IPS DF 19.7 (cell line): ENCODE data around the gene DHX29.
"Not testable (repeated sequence)": the region's sequence is repeated elsewhere in the genome, so short reads cannot be mapped to it uniquely, and the experiment has no call there.

ENCODE experiments used
- DNase-seq: peaks from one replicate; pipeline ENCODE4 v3.0.0-alpha.2; 2013; ENCODE audit warnings: low read depth, low spot score

The DHX29 gene

DNA sequence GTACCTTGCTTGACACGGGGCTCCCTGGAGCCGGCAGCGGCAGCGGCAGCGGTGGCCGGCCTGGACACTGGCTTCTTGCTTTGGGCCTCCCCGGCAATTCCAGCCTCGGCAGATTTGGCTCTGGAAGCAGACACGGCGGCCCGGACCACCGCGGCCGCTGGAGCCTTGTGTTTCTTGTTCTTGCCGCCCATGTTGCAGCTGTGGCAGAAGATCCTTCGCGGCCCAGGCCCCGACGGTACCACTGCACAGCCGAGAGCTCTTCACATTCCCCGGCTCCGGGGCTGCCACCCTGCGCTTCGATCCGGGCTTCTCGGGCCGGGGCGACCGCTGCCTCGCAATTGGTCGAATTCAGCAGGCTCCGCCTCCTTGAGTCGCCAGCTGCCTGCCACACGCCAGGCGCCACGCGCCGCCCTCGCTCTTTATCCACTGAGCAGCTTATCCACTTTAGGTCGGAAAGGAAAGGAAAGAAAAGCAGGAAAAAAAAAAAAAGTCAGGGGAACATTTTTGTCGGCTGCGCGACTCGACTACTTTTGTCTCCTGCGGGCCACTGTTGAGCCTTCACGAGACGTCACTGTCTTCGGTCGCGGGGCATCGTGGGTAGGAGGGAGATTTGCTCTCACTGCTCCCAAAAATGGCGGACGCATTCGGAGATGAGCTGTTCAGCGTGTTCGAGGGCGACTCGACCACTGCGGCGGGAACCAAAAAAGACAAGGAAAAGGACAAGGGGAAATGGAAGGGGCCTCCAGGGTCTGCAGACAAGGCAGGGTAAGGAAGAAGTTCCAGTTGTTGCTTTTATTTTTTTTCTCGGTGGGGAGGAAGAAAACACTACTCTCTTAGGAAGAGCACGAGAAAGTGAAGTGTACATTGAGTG, at the start of gene DHX29, which contains the start of gene MTREX:
Gene DHX29 (minus strand): TSS at position 312 of the 871 bp plus-strand sequence. CDS start 121 bp downstream, at position 191.
Gene MTREX (plus strand): TSS at position 607 of the 871 bp plus-strand sequence. CDS start 25 bp downstream, at position 632.
- DNase-seq: peak; percentile 52

DNA sequence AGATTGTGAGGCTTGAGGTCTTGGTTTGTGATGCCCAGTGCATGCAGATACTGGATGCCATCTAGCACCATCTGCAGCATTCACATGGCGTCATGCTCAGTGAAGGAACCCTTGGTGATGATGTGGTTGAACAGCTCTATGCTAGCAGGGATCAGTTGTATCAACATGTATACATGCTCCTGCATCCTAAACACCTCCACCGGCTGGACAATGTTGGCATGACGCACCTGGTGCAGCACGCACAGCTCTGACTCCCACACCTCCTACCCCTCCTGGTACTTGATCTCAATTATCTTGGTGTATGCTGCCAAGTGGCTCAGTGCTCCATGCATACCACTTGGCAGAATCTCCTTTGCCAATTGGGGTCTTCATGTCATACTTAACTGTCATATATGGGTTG, 49.4 kb upstream of the DHX29 start:
- DNase-seq: no peak

- DNase-seq: no peak
Measured at GRCh38 chr5:55350754-55351153, 43.3 kb upstream of the DHX29 start.

DNA sequence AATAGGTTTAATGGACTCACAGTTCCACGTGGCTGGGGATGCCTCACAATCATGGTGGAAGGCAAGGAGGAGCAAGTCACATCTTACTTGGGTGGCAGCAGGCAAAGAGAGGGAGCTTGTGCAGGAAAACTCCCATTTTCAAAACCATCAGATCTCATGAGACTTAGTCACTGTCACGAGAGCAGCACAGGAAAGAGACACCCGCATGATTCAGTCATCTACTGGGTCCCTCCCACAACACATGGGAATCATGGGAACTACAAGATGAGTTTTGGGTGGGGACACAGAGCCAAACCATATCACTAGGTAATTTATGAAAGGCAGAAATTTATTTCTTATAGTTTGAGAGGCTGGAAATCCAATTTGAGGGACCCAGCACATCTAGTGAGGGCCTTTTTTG, 40.3 kb upstream of the DHX29 start:
- DNase-seq: no peak

DNA sequence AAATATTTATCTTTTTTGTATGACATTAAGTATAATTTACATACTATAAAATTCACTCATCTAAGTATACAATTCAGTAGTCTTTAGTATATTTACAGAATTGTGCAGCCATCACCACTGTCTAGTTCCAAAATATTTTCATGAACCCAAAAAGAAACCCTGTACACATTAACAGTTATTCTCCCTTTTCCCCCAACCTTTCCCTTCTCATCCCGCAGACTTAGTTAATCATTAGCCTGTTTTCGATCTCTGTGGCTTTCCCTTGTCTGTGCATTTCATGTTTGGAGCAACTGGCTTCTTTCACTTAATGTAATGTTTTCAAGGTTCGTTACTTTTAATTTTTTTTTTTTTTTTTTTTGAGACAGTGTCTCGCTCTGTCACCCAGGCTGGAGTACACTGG, 37.8 kb upstream of the DHX29 start:
- no peak for DNase-seq

- DNase-seq: no peak
Measured at GRCh38 chr5:55344392-55344992, 37.0 kb upstream of the DHX29 start.

- DNase-seq: no peak
Measured at GRCh38 chr5:55343609-55344008, 36.1 kb upstream of the DHX29 start.

DNA sequence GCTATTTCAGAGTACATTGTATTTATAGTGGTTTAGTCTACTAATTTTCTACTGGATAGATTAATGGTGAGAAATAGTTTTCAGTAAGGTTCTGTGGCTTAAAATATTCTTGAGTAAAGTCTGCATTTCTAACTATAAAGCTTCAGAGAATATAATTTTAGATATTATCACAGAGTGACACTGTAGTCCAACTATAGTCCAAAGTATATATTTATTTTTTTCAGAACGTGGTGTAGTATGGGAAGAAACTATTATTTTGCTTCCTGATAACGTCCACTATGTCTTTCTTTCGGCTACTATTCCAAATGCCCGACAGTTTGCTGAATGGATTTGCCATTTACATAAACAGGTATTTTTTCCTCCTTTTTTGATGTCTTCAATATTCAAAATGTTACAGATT, 35.6 kb upstream of the DHX29 start:
- no peak for DNase-seq

- DNase-seq: no peak
Measured at GRCh38 chr5:55338810-55339243, 31.3 kb upstream of the DHX29 start.

DNA sequence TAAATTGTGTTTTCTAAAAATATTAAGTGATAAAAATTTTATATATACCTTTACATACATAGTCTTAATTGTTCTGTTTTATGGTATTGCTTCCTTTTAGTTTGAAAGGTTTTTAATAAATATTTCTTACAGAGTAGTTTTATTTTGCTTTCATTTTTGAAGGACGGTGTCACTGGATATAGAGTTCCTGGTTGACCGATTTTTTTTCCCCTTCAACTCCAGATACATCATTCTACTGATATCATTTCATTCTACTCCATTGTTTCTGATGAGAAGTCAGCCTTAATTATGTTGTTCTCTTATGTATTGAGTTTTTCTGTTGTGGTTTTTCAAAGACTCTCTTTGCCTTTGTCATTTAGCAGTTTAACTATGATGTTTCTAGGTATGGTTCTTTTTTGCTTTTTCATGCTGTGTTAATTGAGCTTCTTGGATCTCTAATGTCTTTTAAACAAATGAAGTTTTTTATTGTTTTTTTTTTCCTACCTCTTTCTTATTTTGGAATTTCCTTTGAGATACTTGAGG, 30.7 kb upstream of the DHX29 start:
- no peak for DNase-seq

DNA sequence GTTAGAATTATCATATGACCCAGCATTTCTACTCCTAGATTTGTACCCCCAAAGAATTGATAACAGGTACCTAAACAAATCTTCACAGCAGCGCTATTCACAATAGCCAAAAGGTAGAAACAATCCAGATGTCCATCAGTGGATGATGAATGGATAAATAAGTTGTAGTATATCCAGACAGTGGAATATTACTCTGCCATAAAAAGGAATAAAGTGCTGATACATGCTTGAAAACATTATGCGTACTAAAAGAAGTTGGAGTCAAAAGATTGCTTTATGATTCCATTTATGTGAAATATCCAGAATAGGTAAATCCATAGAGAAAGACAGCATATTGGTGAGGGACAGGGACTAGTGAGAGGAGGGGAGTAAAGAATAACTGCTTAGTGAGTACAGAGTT, 26.3 kb upstream of the DHX29 start:
- DNase-seq: no peak

DNA sequence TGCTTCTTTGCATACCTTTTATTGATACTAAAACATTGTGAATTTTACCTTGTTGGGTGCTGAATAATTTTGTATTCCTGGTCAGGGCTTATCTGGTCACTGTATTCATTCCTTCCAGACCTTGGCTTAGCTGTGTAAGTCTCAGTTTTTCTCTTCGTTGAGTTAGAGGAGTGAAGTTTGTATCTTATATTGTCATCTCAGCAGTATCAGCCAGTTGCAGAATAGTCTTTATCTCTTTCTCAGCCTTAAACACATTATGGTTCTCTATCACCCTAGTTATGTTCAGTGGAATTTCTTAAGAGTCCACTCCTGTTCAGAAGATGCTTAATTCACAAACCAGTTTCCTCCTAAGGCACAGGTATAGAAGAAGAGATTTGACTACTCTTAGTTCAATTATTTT, 25.5 kb upstream of the DHX29 start:
- DNase-seq: no peak

GRCh38 chr5:55331321-55331720, 23.8 kb upstream of the DHX29 start:
- DNase-seq: no peak

DNA sequence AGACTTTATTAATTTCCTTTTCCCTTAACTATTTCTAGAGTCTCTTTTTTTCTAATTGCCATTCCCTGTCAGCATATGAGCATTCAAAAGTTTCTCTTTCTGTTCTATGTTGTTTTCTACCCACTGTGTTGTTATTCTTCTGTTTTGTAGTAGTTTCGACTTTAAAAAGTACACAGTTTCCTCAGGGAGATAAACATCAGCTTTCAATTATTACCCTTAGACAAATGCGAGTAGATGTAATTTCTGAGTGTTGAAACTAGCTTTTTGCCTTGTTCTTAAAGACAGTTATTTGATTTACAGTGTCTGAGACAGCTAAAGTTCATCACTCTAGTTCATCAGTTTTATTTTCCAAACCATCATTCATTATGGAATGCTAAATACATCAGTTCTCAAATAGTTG, 19.8 kb upstream of the DHX29 start:
- DNase-seq: no peak

GRCh38 chr5:55325621-55326020, 18.1 kb upstream of the DHX29 start:
- DNase-seq: no peak

DNA sequence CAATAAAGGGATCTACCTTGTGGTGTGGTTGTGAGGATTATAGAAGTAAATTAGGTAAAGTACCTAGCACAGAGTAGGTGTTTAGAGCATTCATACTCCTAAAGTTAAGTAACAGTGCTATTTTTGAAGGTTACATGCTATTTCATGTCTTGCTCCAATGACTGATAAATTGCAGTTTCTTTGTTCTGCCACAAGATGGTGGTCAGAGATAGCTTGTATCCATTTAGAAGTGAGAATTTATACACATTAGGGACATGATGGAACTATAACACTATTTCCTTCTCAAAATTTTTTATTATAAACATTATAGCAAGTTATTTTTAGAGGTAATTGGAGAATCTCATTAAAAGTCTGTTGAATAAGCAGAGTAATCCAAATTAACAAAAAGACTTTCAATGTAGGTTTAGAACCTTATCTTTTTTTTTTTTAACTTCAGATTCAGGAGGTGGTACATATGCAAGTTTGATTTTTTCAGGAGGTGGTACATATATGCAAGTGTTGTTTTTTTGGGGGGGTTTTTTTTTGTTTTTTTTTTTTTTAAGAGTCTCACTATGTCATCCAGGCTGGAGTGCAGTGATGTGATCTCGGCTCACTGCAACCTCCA, 17.4 kb upstream of the DHX29 start:
- no peak for DNase-seq

DNA sequence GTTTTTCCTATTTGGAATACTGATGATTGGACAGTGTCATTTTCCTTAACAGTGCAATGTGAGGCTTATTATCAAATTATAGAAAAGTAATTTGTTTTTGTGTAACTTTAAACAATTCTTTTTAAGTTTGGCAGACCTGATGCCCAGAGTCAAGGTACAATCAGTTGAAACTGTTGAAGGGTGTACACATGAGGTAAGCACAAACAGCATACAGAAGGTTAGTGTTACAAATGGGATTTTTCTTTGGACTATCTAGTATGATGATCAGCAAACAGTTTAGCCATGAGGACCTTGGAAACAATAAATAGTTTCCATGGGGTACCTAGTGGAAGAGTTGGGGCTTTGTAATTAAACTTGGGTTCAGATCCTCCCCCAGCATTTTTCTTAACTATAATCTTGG, 16.5 kb upstream of the DHX29 start:
- DNase-seq: no peak

GRCh38 chr5:55320571-55320970, 13.1 kb upstream of the DHX29 start:
- DNase-seq: no peak

GRCh38 chr5:55319491-55319890, 12.0 kb upstream of the DHX29 start:
- no peak for DNase-seq

- DNase-seq: not testable (repeated sequence)
Measured at GRCh38 chr5:55318237-55318636, 10.7 kb upstream of the DHX29 start.

DNA sequence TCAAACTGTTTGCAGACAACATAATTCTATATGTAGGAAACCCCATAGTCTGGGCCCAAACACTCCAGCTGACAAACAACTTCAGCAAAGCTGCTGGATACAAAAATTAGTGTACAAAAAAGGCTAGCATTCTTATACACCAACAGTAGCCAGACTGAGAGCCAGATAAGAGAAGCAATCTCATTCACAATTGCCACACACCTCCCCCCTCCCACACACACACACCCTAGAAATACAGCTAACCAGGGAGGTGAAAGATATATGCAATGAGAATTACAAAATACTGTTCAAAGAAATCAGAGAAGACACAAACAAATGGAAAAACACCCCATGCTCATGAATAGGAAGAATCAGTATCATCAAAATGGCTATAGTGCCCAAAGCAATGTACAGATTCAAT, 9.3 kb upstream of the DHX29 start:
- DNase-seq: no peak

DNA sequence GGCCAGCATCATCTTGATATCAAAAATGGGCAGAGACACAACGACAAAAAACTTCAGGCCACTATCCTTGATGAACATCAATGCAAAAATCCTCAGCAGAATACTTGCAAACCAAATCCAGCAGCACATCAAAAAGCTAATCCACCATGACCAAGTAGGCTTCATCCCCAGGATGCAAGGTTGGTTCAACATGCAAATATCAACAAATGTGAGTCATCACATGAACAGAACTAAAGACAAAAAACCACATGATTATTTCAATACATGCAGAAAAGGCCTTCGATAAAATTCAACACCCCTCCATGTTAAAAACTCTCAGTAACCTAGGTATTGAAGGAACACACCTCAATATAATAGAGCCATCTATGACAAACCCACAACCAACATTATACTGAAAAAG, 8.8 kb upstream of the DHX29 start:
- no peak for DNase-seq
